ENCODE measurements around the gene PPEF1.

DNA sequence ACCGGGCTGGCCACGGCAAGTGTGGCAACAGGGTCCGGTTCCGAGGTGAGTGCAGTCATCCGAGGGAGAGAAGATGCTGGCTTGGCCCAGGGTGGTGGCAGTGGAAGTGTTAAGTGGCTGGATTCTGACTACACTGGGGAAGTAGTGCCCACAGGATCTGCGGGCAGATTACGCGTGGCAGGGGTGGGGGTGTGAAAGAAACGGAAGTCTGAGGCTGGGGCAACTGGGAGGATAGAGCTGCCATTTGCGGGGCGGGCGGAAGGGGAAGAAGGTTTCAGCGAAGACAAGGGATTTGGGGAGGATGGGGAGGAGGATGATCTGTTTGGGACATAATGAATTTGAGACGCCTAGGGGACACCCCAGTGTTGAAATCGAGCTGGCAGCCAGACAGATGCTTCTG is 40.8 kb upstream of the PPEF1 start:
- TF ChIP-seq, protein P1, sequence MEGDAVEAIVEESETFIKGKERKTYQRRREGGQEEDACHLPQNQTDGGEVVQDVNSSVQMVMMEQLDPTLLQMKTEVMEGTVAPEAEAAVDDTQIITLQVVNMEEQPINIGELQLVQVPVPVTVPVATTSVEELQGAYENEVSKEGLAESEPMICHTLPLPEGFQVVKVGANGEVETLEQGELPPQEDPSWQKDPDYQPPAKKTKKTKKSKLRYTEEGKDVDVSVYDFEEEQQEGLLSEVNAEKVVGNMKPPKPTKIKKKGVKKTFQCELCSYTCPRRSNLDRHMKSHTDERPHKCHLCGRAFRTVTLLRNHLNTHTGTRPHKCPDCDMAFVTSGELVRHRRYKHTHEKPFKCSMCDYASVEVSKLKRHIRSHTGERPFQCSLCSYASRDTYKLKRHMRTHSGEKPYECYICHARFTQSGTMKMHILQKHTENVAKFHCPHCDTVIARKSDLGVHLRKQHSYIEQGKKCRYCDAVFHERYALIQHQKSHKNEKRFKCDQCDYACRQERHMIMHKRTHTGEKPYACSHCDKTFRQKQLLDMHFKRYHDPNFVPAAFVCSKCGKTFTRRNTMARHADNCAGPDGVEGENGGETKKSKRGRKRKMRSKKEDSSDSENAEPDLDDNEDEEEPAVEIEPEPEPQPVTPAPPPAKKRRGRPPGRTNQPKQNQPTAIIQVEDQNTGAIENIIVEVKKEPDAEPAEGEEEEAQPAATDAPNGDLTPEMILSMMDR (conservative IDR thresholded peaks at IDR 0.05; ENCODE audit: low read depth, low read length): no peak
- TF ChIP-seq POLR2A (IDR thresholded peaks at IDR 0.05; ENCODE audit: low read depth, low read length): no peak
- TF ChIP-seq CEBPB (IDR thresholded peaks at IDR 0.05; ENCODE audit: low read depth, low read length): no peak
